ENCODE measurements around the gene ERN2. TPM values are rescaled to one million over a fixed set of nuclear protein-coding genes. Genes with fewer than 3 reads are reported as not detected.

The ERN2 gene
- total RNA-seq, 1 experiment from 2014 or later = 2.1 TPM

DNA sequence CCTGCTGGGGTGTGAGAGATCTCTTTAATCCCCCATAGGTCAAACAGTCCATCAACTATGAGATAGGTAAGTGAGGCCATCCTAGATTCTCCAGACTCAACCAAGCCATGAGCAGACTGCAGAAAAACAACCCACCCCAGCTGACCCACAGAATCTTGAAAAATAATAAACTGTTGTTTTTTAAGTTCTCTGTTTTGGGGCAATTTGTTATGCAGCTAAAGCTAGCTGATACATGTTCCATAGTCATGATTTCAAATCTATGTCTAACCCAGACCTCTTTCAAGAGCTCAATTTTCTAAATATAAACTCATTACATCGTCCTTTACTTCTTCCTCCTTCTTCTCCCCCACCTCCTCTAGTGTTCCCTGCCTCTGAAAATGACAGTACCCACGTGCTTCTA is 10.1 kb downstream of the ERN2 start:
- no peak overlapping the region for H3K23ac ChIP-seq (ENCODE audit: insufficient read length, low read depth, low read length)
- H2AK5ac ChIP-seq (ENCODE audit: insufficient read length, low read length) = no peak overlapping the region
- Mint-ChIP-seq H3K27me3 (ENCODE audit: low read depth) (peaks cover 11% of the 10 kb centered on the region), H3K4me1 (peaks cover 11 to 13% of the 10 kb centered on the region in 2 experiments), H3K36me3 (ENCODE audit: insufficient read depth in 1 of 3, low read depth in 3 of 3) (peaks cover 4 to 12% (median 4%) of the 10 kb centered on the region in 3 experiments), H3K9me3 (peaks cover 5 to 8% of the 10 kb centered on the region in 2 experiments), H3K27ac (no peak overlapping the region), H3K4me3 (no peak overlapping the region; a peak in 1 of 5 replicates)
- TF ChIP-seq, protein P1, sequence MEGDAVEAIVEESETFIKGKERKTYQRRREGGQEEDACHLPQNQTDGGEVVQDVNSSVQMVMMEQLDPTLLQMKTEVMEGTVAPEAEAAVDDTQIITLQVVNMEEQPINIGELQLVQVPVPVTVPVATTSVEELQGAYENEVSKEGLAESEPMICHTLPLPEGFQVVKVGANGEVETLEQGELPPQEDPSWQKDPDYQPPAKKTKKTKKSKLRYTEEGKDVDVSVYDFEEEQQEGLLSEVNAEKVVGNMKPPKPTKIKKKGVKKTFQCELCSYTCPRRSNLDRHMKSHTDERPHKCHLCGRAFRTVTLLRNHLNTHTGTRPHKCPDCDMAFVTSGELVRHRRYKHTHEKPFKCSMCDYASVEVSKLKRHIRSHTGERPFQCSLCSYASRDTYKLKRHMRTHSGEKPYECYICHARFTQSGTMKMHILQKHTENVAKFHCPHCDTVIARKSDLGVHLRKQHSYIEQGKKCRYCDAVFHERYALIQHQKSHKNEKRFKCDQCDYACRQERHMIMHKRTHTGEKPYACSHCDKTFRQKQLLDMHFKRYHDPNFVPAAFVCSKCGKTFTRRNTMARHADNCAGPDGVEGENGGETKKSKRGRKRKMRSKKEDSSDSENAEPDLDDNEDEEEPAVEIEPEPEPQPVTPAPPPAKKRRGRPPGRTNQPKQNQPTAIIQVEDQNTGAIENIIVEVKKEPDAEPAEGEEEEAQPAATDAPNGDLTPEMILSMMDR (conservative IDR thresholded peaks at IDR 0.05) = no peak
- H2BK12ac ChIP-seq (ENCODE audit: insufficient read length, low read depth, low read length) = no peak overlapping the region
- H3K9me3 ChIP-seq (ENCODE audit: control insufficient read depth, low read depth, low read length) = no peaks in the 10 kb centered on the region
- DNase-seq = no peak
- no peak overlapping the region for H3K18ac ChIP-seq (ENCODE audit: insufficient read length, low read depth, low read length)
- no peaks in the 10 kb centered on the region for H3K79me1 ChIP-seq (ENCODE audit: insufficient read depth, low read depth, low read length, poor library complexity, severe bottlenecking)
- H2BK120ac ChIP-seq (ENCODE audit: low read depth, low read length, poor library complexity, severe bottlenecking) = no peak overlapping the region
- H2BK15ac ChIP-seq (ENCODE audit: low read depth, low read length) = no peak overlapping the region
- no peaks in the 10 kb centered on the region for H4K20me1 ChIP-seq (ENCODE audit: control insufficient read depth, insufficient read depth, insufficient read length)
- no peak overlapping the region for H3T11ph ChIP-seq (ENCODE audit: low read length)
- H3K56ac ChIP-seq (ENCODE audit: insufficient read length, low read depth, low read length) = no peak overlapping the region
- no peak overlapping the region for H4K91ac ChIP-seq (ENCODE audit: insufficient read length, low read depth, low read length)
- no peaks in the 10 kb centered on the region for H3K79me2 ChIP-seq (ENCODE audit: insufficient read depth, low read length)
- no peaks in the 10 kb centered on the region for H3K27me3 ChIP-seq (ENCODE audit: insufficient read depth, low read length)
- no peak overlapping the region for H2AFZ ChIP-seq (ENCODE audit: low read length)
- H3K9ac ChIP-seq (ENCODE audit: extremely low read depth, insufficient read length, low read length) = no peak overlapping the region
- 100% methylated on average over 1 of the region's 2 CpGs for WGBS (ENCODE audit: extremely low coverage, insufficient read length, low lambda C conversion rate)
- no peak overlapping the region for H2BK20ac ChIP-seq (ENCODE audit: low read depth, low read length, poor library complexity, severe bottlenecking)
- H3K27ac ChIP-seq (ENCODE audit: insufficient read length, low read depth, low read length) = no peak overlapping the region
- H4K5ac ChIP-seq (ENCODE audit: insufficient read length, low read depth, low read length) = no peak overlapping the region
- H3K23me2 ChIP-seq (ENCODE audit: insufficient read length, low read depth, low read length, poor library complexity, severe bottlenecking) = no peaks in the 10 kb centered on the region
- no peaks in the 10 kb centered on the region for H3K4me1 ChIP-seq (ENCODE audit: insufficient read depth, low read length)
- no peak overlapping the region for H2BK5ac ChIP-seq (ENCODE audit: insufficient read length, low read length)
- H3K4me2 ChIP-seq (ENCODE audit: insufficient read depth, insufficient read length, low read length) = no peak overlapping the region
- H4K8ac ChIP-seq (replicated peaks; ENCODE audit: insufficient read length, low read depth, low read length) = no peak overlapping the region
- H3K4ac ChIP-seq (ENCODE audit: low read depth, low read length) = no peak overlapping the region
- H3K14ac ChIP-seq (ENCODE audit: insufficient read depth, low read length) = no peak overlapping the region
